Measurements from ENCODE around the gene OR10A3.

DNA sequence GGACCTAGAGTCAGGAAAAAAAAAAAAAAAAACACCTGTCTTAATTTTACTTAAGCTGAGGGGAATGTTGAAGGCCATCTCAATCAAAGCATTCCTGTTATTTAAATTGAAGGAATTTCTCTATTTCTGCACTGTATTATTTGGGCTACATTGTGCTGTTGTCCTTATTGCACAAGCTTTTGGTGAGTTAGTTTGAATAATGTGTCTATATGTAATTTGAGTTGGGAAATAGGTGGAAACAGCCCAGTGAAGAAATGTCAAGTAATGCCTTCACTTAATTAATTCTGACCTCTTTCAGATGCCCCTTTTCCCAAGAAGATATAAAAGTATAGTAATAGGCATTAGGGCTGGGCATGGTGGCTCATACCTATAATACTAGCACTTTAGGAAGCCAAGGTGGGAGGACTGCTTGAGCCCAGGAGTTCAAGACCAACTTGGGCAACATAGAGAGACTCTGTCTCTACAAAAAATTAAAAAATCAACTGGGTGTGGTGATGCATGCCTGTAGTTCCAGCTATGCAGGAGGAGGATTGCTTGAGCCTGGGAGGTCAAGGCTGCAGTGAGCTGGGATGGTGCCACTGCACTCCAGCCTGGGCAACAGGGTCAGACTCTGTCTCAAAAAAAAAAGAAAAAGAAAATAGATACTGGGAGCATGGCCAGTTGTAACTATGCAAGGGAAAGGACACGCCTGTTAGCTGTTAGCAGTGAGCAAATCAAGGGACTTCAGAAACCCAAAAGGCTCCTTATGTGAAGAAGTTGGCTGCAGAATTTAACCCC lies 45.3 kb downstream of the OR10A3 start:
- TF ChIP-seq CTCF (IDR thresholded peaks at IDR 0.05; ENCODE audit: borderline replicate concordance, extremely low read depth, low read length, poor library complexity, severe bottlenecking) (no peak), EZH2 (IDR thresholded peaks at IDR 0.05; ENCODE audit: borderline replicate concordance, low read depth, low read length, severe bottlenecking) (no peak)
